K562 (cell line): ENCODE data around the gene DLGAP1. TPM values are rescaled to one million over a fixed set of nuclear protein-coding genes. Genes with fewer than 3 reads are reported as not detected.

Source experiments
- ATAC-seq: fragments of 200-7000 bp; cut with Tn5 transposase; 3 replicates; pipeline ENCODE4 v1.9.1; 2020; ENCODE audit warnings: moderate library complexity
- BruUV-seq: library from RNA; stranded (reverse); fragments of 400-500 nt; replicated peaks from 2 replicates; lab custom pipeline; 2021; lab: Mats Ljungman, UMichigan
- CTCF ChIA-PET: fragments of 300-600 bp; formaldehyde crosslinking; extraction: SDS; loops from one replicate; lab custom pipeline; 2021; ENCODE audit warnings: low intra/inter-chr PET ratio; lab: Yijun Ruan, JAX
- POLR2A ChIA-PET: fragments of 300-600, 350-650 bp; sonication (Branson Sonifier 250); formaldehyde crosslinking; extraction: SDS; loops from one replicate; lab custom pipeline; 2021; ENCODE audit warnings: antibody characterized with exemption, inconsistent platforms; lab: Yijun Ruan, JAX
- DNase-seq, 4 experiments: peaks; one replicate each; pipeline versions ENCODE4 v3.0.0 to v3.0.0-alpha.2; 2011 to 2018; ENCODE audit warnings: low spot score in 3 of 4, mixed read lengths in 3 of 4; ENCODE audit errors: extremely low read depth in 1 of 4
- FAIRE-seq: peaks from 2 replicates; lab custom pipeline; 2011; peaks lifted over from hg19 to GRCh38; lab: Jason Lieb, UNC
- H2AFZ ChIP-seq: 2 replicates; pipeline ENCODE4 v1.6.0; 2011; ENCODE audit warnings: low read depth, low read length, control low read depth, inconsistent platforms
- H3K27ac ChIP-seq: fragments of 200-600 bp; 3 replicates; pipeline ENCODE4 v1.8.0; 2011; ENCODE audit warnings: low read depth, mild to moderate bottlenecking, control low read depth, inconsistent platforms, low read length, moderate library complexity, mixed read lengths; ENCODE audit errors: extremely low read depth
- H3K27me3 ChIP-seq, 2 experiments: fragments of 300-600 bp in 1 of 2; 2 replicates in 1 of 2; 3 replicates in 1 of 2; pipeline versions ENCODE4 v1.6.0 to v1.8.0; 2011; ENCODE audit warnings: inconsistent platforms in 2 of 2, low read length in 2 of 2, mild to moderate bottlenecking in 1 of 2, mixed read lengths in 1 of 2, moderate library complexity in 1 of 2; ENCODE audit not compliant: control insufficient read depth in 2 of 2, insufficient read depth in 2 of 2
- H3K36me3 ChIP-seq: fragments of 300-600 bp; 3 replicates; pipeline ENCODE4 v1.8.0; 2011; ENCODE audit warnings: mild to moderate bottlenecking, low read length, inconsistent platforms; ENCODE audit not compliant: control insufficient read depth, insufficient read depth
- H3K4me1 ChIP-seq, 2 experiments: fragments of 200-600 bp in 1 of 2; replicated peaks in 1 of 2; 2 replicates in 1 of 2; 3 replicates in 1 of 2; pipeline versions ENCODE4 v1.5.1 to v1.8.0; 2011; ENCODE audit warnings: inconsistent platforms in 2 of 2, low read length in 2 of 2, mild to moderate bottlenecking in 1 of 2, mixed read lengths in 1 of 2, moderate library complexity in 1 of 2; ENCODE audit not compliant: control insufficient read depth in 2 of 2, insufficient read depth in 2 of 2
- H3K4me2 ChIP-seq: 2 replicates; pipeline ENCODE4 v1.6.1; 2011; ENCODE audit warnings: low read length, control low read depth, inconsistent platforms, mixed read lengths; ENCODE audit not compliant: insufficient read depth
- H3K4me3 ChIP-seq: fragments of 200-600 bp; sonication (generic), shearing (Covaris generic); 2 replicates; pipeline ENCODE4 v1.5.1; 2016; ENCODE audit warnings: control low read depth, inconsistent platforms
- H3K79me2 ChIP-seq: fragments of 200-600 bp; 3 replicates; pipeline ENCODE4 v1.8.0; 2011; ENCODE audit warnings: low read length, inconsistent platforms; ENCODE audit not compliant: control insufficient read depth, insufficient read depth
- H3K9ac ChIP-seq, 2 experiments: 2 replicates each; pipeline versions ENCODE4 v1.6.0 to v1.6.1; 2011; ENCODE audit warnings: low read depth in 2 of 2, low read length in 2 of 2, control low read depth in 1 of 2, inconsistent platforms in 1 of 2, mild to moderate bottlenecking in 1 of 2, mixed read lengths in 1 of 2; ENCODE audit not compliant: insufficient read depth in 1 of 2
- H3K9me1 ChIP-seq: one replicate; pipeline ENCODE4 v1.6.0; 2011; ENCODE audit warnings: inconsistent platforms, mild to moderate bottlenecking, low read length, moderate library complexity; ENCODE audit not compliant: control insufficient read depth, insufficient read depth
- H3K9me3 ChIP-seq: replicated peaks from 2 replicates; pipeline ENCODE4 v1.5.1; 2011; ENCODE audit warnings: low read depth, low read length, inconsistent platforms; ENCODE audit not compliant: control insufficient read depth, insufficient read depth
- H4K20me1 ChIP-seq: replicated peaks from 2 replicates; pipeline ENCODE4 v1.6.1; 2011; ENCODE audit warnings: low read length, inconsistent platforms, mixed read lengths; ENCODE audit not compliant: control insufficient read depth, insufficient read depth
- BMI1 ChIP-seq: fragments of 150-350 bp; IDR thresholded peaks from 2 replicates; pipeline ENCODE4 v1.6.1; 2014; ENCODE audit warnings: low read length
- CAMTA2 ChIP-seq: fragments of 250-450 bp; sonication (Bioruptor Pico); conservative IDR thresholded peaks from 2 replicates; pipeline ENCODE4 v1.5.1; 2022
- NFIC ChIP-seq: fragments of 450-650 bp; IDR thresholded peaks from 2 replicates; pipeline ENCODE4 v1.6.1; 2017; ENCODE audit warnings: mild to moderate bottlenecking, inconsistent platforms
- ZKSCAN3 ChIP-seq: fragments of 250-450 bp; sonication (Bioruptor Pico); IDR thresholded peaks from 2 replicates; pipeline ENCODE4 v1.4.0; 2020
- ZNF124 ChIP-seq: sonication (generic); formaldehyde crosslinking; IDR thresholded peaks from 2 replicates; pipeline ENCODE4 v1.8.1; 2022; ENCODE audit warnings: missing genetic modification reagents
- WGBS: fragments of 100-300 bp; shearing (Covaris generic); methylation state at CpG from one replicate; pipeline ENCODE4 v1.1.6; 2016; ENCODE audit warnings: low coverage, mixed read lengths; ENCODE audit not compliant: insufficient coverage; ENCODE audit errors: missing lambda C conversion rate; 5-methylcytosine and 5-hydroxymethylcytosine counted together
- in situ Hi-C: fragments of 300-500 bp; cut with MboI; formaldehyde crosslinking; loops from 4 replicates; pipeline ENCODE4 v1.15.0; 2018; ENCODE audit warnings: inconsistent platforms, mixed read lengths
- intact Hi-C: fragments of 100-400 bp; cut with micrococcal nuclease; formaldehyde crosslinking; loops from 2 replicates; pipeline ENCODE4 v1.14.2; 2022
- polyA plus RNA-seq, 8 experiments: library from polyadenylated mRNA; depleted of rRNA in 4 of 8; stranded (reverse) in 5 of 8; unstranded in 3 of 8; fragments of >200 nt; fragmentation: Nextera tagmentation in 2 of 8; fragmentation: Illumina TruSeq in 1 of 8; extraction: Ambion mirVana in 2 of 8; extraction: Trizol in 1 of 8; gene quantifications; 2 replicates each; pipeline versions ENCODE4 v1.2.1 to v1.2.3, GENCODE V29; 2011 to 2014; ENCODE audit warnings: inconsistent platforms in 1 of 8, missing spikeins in 1 of 8
- total RNA-seq, 7 experiments: library from RNA; depleted of rRNA in 6 of 7; stranded (reverse); fragments of >200 nt in 6 of 7; fragmentation: Illumina TruSeq in 2 of 7; extraction: Trizol in 2 of 7; gene quantifications; 2 replicates each; pipeline versions ENCODE4 v1.2.1 to v1.2.3, GENCODE V29; 2011 to 2021; ENCODE audit warnings: low replicate concordance in 1 of 7

DLGAP1 gene
- total and polyA plus RNA-seq, 9 of the 15 experiments (the other 6 are each of a cell fraction or from before 2014, with no cell fraction given): 0.04 to 0.22 (median 0.08) TPM

DNA sequence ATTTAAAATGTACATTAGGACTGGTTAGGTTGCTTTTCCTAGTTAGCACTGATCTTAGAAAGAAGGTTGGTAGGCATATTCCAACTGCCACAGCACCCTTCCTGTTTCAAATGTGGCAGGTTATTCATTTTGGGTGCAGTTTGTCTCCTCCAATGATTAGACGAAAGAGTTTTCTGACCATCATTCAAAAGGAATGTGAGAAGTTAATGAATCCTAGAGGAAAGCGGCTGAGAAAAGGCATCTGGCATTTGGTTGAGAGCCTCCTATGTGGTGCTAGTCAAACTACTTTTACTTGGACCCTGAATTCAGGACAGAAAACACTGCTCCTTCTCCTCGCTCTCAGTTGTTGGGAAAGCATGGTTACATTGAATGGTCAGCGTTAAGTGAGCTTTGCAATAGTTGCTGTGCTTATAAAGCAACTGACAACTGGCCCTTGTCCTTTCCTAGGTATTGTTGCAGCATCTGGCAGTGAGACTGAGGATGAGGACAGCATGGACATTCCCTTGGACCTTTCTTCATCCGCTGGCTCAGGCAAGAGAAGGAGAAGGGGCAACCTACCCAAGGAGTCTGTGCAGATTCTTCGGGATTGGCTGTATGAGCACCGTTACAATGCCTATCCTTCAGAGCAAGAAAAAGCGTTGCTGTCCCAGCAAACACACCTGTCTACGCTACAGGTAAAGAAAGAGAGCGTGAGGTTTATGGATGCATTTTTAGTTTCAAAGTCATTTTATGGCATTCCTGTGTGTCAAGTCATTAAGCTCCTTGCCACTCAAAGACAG, 999.0 kb downstream of the DLGAP1 start:
- Histone ChIP-seq H3K79me2 (peaks cover 83% of the 10 kb centered on the region), H3K9me1 (no peaks in the 10 kb centered on the region), H3K27ac (peak overlapping the region; percentile 8; the same call in 2 of the 3 replicates), H3K9ac (no peak overlapping the region; a peak in 1 of 4 replicates), H3K4me1 (peaks cover 2 to 14% of the 10 kb centered on the region in 2 experiments), H3K27me3 (no peaks in the 10 kb centered on the region), H3K36me3 (peaks cover 58% of the 10 kb centered on the region), H3K4me2 (no peak overlapping the region), H4K20me1 (peaks cover 12% of the 10 kb centered on the region), H3K9me3 (peaks cover 5% of the 10 kb centered on the region; the same call in 1 of the 2 replicates), H2AFZ (no peak overlapping the region), H3K4me3 (no peak overlapping the region)
- intact Hi-C loops: no loop called here
- FAIRE-seq (no peak), DNase-seq (no peak), ATAC-seq (no peak)
- in situ Hi-C loops: loop anchor here (10.0 kb wide), 1 partner anchor 521 kb away; no protein-coding TSS in a partner anchor
- CTCF ChIA-PET: interaction anchor here (3.2 kb wide), 1 partner anchor 175 kb away, joined by 42 read pairs; no protein-coding TSS in a partner anchor
- 96% methylated on average over 10 of the region's 10 CpGs for WGBS
- BruUV-seq: no TSS peak
- POLR2A ChIA-PET: interaction anchor here (0.7 to 6.6 kb wide), 10 partner anchors 11 to 205 kb away, joined by 3 to 44 read pairs (median 3); no protein-coding TSS in a partner anchor
- no peak for TF ChIP-seq ZKSCAN3 (CRISPR knock-in tag)
- TF ChIP-seq, all 486 proteins: peak for 0

DNA sequence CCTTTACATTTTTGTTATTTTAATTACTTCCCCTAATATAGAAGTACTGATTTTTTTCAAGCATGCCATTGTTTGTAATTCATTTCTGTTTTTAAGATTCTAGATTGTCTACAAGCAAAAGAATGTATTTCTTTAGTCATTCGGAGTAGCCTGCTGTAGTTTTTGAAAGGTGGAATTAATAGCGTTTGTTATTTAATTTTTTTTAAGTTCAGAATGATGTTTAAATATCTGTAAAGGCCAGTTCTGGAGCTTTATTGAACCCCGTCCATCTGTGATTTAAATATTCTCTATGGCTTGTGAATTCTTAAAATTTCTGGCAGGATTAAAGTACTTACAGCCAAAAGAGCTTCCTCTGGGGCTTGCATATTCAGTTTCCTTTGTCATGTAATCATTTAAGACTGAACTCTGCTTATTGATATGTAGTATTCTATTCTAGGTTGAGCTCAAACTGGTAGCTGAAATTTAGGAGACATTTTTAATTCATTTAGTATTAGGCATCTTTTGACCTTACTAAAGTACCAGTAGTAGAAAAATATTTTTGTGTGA, 999.9 kb downstream of the DLGAP1 start:
- Histone ChIP-seq H4K20me1 (peaks cover 14% of the 10 kb centered on the region), H3K79me2 (peaks cover 92% of the 10 kb centered on the region), H3K9ac (peak overlapping the region in 1 of 2 experiments; percentile 92; a peak in 2 of 4 replicates), H3K4me1 (peaks cover 2 to 20% of the 10 kb centered on the region in 2 experiments), H3K27me3 (no peaks in the 10 kb centered on the region), H3K36me3 (peaks cover 54% of the 10 kb centered on the region), H3K9me3 (0 out of 2 replicates have a peak, but pooled peaks cover 3% of the 10 kb centered on the region), H3K9me1 (no peaks in the 10 kb centered on the region), H2AFZ (no peak overlapping the region), H3K4me2 (peak overlapping the region; percentile 99), H3K4me3 (peak overlapping the region; percentile 87; the same call in 1 of the 2 replicates), H3K27ac (peak overlapping the region; percentile 24; the same call in 2 of the 3 replicates)
- DNase-seq (no peak), ATAC-seq (no peak), FAIRE-seq (peak; percentile 32)
- ChIA-PET CTCF (interaction anchor here (0.7 to 3.2 kb wide), 7 partner anchors 14 to 522 kb away, joined by 3 to 42 read pairs (median 3); no protein-coding TSS in a partner anchor), POLR2A (interaction anchor here (0.6 to 6.6 kb wide), 13 partner anchors 7 to 210 kb away, joined by 3 to 44 read pairs (median 4); no protein-coding TSS in a partner anchor)
- no TSS peak for BruUV-seq
- TF ChIP-seq BMI1 (0 out of 2 replicates have a peak, but pooled peaks have one; percentile 12), CAMTA2 (CRISPR knock-in tag) (0 out of 2 replicates have a peak, but pooled peaks have one; percentile 24), ZNF124 (CRISPR knock-in tag) (no peak), NFIC (no peak)
- 55% methylated on average over 3 of the region's 3 CpGs for WGBS
- in situ Hi-C loops (loop anchor here (10.0 kb wide), 1 partner anchor 520 kb away; no protein-coding TSS in a partner anchor), intact Hi-C loops (no loop called here)
